Nephron (organoid): ENCODE measurements around the gene GLDC.
"Not testable (repeated sequence)": the region's sequence is repeated elsewhere in the genome, so short reads cannot be mapped to it uniquely, and the experiment has no call there.

Source experiments
- H3K27ac Mint-ChIP-seq, 3 experiments: 2 replicates each; pipeline ENCODE4 v1.8.0; 2020; ENCODE audit warnings: mixed read lengths in 3 of 3, mild to moderate bottlenecking in 2 of 3, moderate library complexity in 1 of 3
- H3K27me3 Mint-ChIP-seq: 2 replicates; pipeline ENCODE4 v1.8.0; 2021; ENCODE audit warnings: low read depth, mild to moderate bottlenecking, moderate library complexity, mixed read lengths
- H3K36me3 Mint-ChIP-seq: 2 replicates; pipeline ENCODE4 v1.8.0; 2020; ENCODE audit warnings: low read depth, mixed read lengths
- H3K4me1 Mint-ChIP-seq: 2 replicates; pipeline ENCODE4 v1.8.0; 2020; ENCODE audit warnings: mixed read lengths
- H3K4me3 Mint-ChIP-seq, 3 experiments: 2 replicates each; pipeline ENCODE4 v1.8.0; 2020; ENCODE audit warnings: mild to moderate bottlenecking in 3 of 3, mixed read lengths in 3 of 3, moderate library complexity in 2 of 3
- H3K9me3 Mint-ChIP-seq: 2 replicates; pipeline ENCODE4 v1.8.0; 2020; ENCODE audit warnings: mixed read lengths
- TF ChIP-seq, protein P1 (sequence below), 3 experiments: fragments of 200-600 bp; sonication (generic); IDR thresholded peaks; one replicate each; pipeline ENCODE4 v1.5.0; 2021; ENCODE audit warnings: antibody characterized with exemption in 3 of 3; ENCODE audit not compliant: unreplicated experiment in 3 of 3

GLDC gene

DNA sequence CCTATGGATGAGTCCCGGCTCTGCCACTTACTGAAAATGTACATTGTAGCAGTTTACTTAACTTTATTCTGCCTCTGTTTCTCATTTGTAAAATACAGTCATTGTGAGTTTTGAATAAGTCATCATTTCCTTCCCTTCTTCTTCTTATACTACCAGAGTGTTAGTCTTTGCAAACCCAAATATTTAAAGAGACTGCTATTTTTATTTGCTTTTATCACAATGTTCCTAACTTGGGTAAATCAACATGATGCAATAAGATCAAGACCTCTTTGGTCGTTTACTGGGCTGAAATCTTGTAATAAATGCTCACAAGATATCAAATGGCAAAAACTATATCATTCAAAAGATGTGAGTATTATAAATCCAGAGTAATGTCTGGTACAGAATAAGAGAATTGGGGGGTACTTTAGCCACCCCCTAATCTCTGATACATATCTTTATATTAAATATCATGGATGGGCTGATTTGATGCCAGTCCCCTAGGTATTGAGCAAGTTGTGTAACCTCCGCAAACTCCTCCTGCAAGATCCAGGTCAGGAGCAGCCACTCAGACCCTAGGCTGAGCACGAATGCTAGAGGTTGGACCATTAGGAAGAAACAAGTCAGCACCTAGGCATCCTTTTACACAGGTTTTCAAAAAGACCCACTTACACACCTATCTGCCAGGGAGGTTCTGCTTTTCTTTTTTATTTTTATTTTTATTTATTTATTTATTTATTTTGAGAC, 13.3 kb upstream of the GLDC start:
- Mint-ChIP-seq H3K27me3 (peaks cover 7% of the 10 kb centered on the region), H3K9me3 (no peaks in the 10 kb centered on the region), H3K4me1 (no peaks in the 10 kb centered on the region), H3K36me3 (no peaks in the 10 kb centered on the region), H3K4me3 (no peak overlapping the region), H3K27ac (no peak overlapping the region)
- TF ChIP-seq, protein P1, sequence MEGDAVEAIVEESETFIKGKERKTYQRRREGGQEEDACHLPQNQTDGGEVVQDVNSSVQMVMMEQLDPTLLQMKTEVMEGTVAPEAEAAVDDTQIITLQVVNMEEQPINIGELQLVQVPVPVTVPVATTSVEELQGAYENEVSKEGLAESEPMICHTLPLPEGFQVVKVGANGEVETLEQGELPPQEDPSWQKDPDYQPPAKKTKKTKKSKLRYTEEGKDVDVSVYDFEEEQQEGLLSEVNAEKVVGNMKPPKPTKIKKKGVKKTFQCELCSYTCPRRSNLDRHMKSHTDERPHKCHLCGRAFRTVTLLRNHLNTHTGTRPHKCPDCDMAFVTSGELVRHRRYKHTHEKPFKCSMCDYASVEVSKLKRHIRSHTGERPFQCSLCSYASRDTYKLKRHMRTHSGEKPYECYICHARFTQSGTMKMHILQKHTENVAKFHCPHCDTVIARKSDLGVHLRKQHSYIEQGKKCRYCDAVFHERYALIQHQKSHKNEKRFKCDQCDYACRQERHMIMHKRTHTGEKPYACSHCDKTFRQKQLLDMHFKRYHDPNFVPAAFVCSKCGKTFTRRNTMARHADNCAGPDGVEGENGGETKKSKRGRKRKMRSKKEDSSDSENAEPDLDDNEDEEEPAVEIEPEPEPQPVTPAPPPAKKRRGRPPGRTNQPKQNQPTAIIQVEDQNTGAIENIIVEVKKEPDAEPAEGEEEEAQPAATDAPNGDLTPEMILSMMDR (IDR thresholded peaks at IDR 0.05; ENCODE audit: unreplicated experiment in 3 of 3), result no peak

DNA sequence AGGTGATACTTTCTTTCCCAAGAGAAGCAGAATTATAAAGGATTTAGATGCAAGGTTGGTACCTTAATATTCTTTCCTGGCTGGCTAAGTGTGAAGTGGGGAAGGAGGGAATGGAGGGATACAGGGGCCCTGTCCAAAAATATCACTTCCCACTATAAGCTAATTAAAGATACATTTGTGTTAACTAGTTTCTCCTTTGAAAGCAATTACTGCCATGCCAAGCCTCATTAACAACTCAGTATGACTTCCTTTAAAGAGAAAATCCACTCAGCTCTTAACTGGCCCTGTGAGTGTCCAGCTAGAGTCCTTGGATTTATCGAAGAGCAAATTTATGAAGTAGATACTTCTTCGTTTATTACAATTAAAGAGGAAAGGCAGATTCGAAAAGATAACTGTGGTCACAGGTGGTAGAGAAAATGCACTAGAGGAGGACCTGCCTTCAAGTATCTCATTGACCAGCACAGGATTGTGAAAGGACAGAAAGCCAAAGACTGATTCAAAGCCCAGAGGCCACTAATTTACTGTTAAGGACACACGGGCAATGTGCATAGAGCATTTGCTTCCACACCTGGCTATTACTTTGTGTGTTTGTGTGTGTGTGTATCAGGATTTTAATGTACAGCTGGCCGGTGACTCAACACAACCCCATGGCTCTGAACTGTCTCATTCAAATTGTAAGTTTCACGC, 11.2 kb upstream of the GLDC start:
- TF ChIP-seq, protein P1 (IDR thresholded peaks at IDR 0.05; ENCODE audit: unreplicated experiment in 3 of 3), result no peak
- Mint-ChIP-seq H3K27me3 (peaks cover 14% of the 10 kb centered on the region), H3K4me1 (no peaks in the 10 kb centered on the region), H3K9me3 (no peaks in the 10 kb centered on the region), H3K27ac (no peak overlapping the region), H3K4me3 (no peak overlapping the region), H3K36me3 (no peaks in the 10 kb centered on the region)

DNA sequence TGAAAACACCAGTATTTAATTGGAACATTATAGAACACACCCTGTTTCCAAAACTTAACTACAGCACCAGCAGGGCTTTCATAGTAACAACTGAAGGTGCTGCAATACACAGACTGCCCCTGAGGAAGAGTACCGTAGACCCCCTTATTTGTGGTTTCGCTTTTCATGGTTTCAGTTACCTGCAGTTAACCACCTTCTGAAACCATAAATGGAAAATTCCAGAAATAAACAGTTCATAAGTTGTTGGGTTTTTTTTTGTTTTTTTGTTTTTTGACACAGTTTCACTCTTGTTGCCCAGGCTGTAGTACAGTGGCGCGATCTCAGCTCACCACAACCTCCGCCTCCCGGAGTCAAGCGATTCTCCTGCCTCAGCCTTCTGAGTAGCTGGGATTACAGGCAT, 9.5 kb upstream of the GLDC start:
- H3K9me3 Mint-ChIP-seq, result no peaks in the 10 kb centered on the region
- H3K27ac Mint-ChIP-seq, result no peak overlapping the region

DNA sequence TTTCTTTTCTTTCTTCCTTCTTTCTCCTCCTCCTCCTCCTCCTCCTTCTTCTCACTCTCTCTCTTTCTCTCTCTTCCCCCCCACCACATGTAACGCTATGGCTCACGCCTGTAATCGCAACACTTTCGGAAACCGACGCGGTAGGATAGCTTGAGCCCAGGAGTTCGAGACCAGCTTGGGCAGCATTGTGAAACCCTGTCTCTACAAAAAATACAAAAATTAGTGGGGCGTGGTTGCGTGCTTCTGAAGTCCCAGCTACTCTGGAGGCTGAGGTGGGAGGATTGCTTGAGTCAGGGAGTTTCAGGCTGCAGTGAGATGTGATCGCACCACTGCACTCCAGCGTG, 736 bp upstream of the GLDC start:
- no peaks in the 10 kb centered on the region for H3K9me3 Mint-ChIP-seq
- peaks cover 16% of the 10 kb centered on the region for H3K4me1 Mint-ChIP-seq
- H3K36me3 Mint-ChIP-seq, result no peaks in the 10 kb centered on the region
- H3K27ac Mint-ChIP-seq, result no peak overlapping the region
- peaks cover 85% of the 10 kb centered on the region for H3K27me3 Mint-ChIP-seq
- peak overlapping the region; percentile 85 to 87 (median 86) for H3K4me3 Mint-ChIP-seq
- TF ChIP-seq, protein P1 (IDR thresholded peaks at IDR 0.05; ENCODE audit: unreplicated experiment in 3 of 3), result no peak

More for the DNA sequence above, 9.5 kb upstream of the GLDC start:
- Mint-ChIP-seq H3K4me3 (no peak overlapping the region), H3K36me3 (no peaks in the 10 kb centered on the region), H3K4me1 (no peaks in the 10 kb centered on the region), H3K27me3 (peaks cover 18% of the 10 kb centered on the region)
- TF ChIP-seq, protein P1 (IDR thresholded peaks at IDR 0.05; ENCODE audit: unreplicated experiment in 3 of 3), result no peak

DNA sequence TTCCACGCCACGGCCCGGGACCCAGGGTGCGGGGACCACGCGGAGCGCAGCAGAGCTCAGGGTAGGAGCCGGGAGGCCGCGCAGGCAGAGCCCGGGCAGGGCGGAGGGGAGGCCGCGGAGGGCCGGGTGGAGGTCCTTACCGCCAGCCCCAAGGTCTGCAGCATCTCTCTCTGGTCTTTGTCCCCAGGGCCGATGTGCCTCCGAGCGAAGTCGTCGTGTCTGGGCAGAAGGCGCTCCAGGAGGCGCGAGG, 499 bp downstream of the GLDC start:
- not testable (repeated sequence) for H3K9me3 Mint-ChIP-seq, H3K27ac Mint-ChIP-seq, H3K36me3 Mint-ChIP-seq
- Mint-ChIP-seq H3K4me1 (peaks cover 16% of the 10 kb centered on the region), H3K4me3 (peak overlapping the region; percentile 83 to 88 (median 84)), H3K27me3 (peaks cover 85% of the 10 kb centered on the region)

DNA sequence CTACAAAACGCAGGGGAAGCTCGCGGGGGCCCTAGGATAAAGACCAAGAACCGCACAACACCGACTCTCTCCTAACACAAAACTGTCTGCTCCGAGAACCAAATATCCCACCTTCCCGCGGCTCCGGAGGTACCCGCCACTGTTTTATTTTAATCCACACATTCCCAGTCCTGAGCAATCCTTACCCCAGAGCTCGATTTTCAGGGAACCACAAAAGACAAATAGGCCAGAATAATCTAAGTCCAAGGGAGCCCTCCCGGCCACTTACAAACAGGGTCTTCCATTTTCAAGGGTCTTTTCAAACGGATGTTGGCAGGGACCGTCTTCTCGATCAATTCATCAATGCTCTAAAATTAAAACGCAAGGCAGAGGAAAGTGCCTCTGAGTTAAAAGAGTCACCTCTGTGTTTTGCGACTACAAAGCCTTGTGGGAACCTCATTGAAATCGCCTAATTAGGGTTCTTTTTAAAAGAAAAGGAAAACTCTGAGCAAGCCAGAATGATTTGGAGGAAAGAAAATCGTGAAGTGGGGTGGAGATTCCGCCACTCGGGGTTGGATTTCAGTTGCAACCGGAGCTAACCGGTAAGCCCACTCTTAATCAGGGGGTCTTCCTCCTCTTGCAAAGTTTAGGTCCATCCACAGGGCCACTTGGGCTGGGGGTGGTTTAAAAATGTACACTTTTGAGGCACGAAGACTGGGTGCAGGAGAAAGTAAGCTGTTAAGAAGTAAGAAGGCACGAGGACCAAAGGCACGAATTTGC, 1.0 kb downstream of the GLDC start:
- Mint-ChIP-seq H3K36me3 (no peaks in the 10 kb centered on the region), H3K27me3 (peaks cover 83% of the 10 kb centered on the region), H3K9me3 (no peaks in the 10 kb centered on the region), H3K27ac (no peak overlapping the region), H3K4me3 (peak overlapping the region; percentile 83 to 88 (median 84)), H3K4me1 (peaks cover 16% of the 10 kb centered on the region)
- TF ChIP-seq, protein P1 (IDR thresholded peaks at IDR 0.05; ENCODE audit: unreplicated experiment in 3 of 3), result no peak
